Vagina (tissue), 2 donors: ENCODE results near the gene SLC17A7.

Source experiments
- CTCF ChIP-seq, 3 experiments: fragments of 450-650 bp in 2 of 3; fragments of 200-600 bp in 1 of 3; sonication (generic) in 1 of 3; IDR thresholded peaks; one replicate each; pipeline ENCODE4 v1.5.1; 2017 to 2019; ENCODE audit warnings: antibody characterized with exemption in 3 of 3, mild to moderate bottlenecking in 2 of 3, moderate library complexity in 2 of 3
- POLR2A ChIP-seq, 2 donors: fragments of 450-650 bp; IDR thresholded peaks; one replicate each; pipeline ENCODE4 v1.6.1; 2017; ENCODE audit warnings: antibody characterized with exemption in 2 of 2, mild to moderate bottlenecking in 2 of 2, moderate library complexity in 2 of 2
- POLR2AphosphoS5 ChIP-seq, 2 donors: sonication (generic); formaldehyde crosslinking; IDR thresholded peaks; one replicate each; pipeline ENCODE4 v1.9.0; 2017; ENCODE audit warnings: antibody characterized with exemption in 2 of 2, mild to moderate bottlenecking in 2 of 2, low read depth in 1 of 2; ENCODE audit not compliant: insufficient read depth in 1 of 2

- TF ChIP-seq CTCF (IDR thresholded peaks at IDR 0.05) = no peak
- TF ChIP-seq POLR2AphosphoS5 (IDR thresholded peaks at IDR 0.05; ENCODE audit: insufficient read depth in 1 of 2, low read depth in 1 of 2) = no peak
- TF ChIP-seq POLR2A (IDR thresholded peaks at IDR 0.05) = no peak
Measured at GRCh38 chr19:49413348-49413747, 28.0 kb downstream of the SLC17A7 start.
